Psoas muscle (tissue), 8 donors: ENCODE measurements around the gene GTF2IRD1. TPM values are rescaled to one million over a fixed set of nuclear protein-coding genes. Genes with fewer than 3 reads are reported as not detected.
"Not testable (repeated sequence)": the region's sequence is repeated elsewhere in the genome, so short reads cannot be mapped to it uniquely, and the experiment has no call there.

Experiments used
- ATAC-seq, 4 donors: fragments of 200-7000 bp; cut with Tn5 transposase; one replicate each; pipeline ENCODE4 v1.9.1; 2020; ENCODE audit warnings: moderate library complexity in 3 of 4, mild to moderate bottlenecking in 2 of 4
- DNase-seq, 2 donors: peaks; one replicate each; pipeline ENCODE4 v3.0.0-alpha.2; 2020
- H3K27ac ChIP-seq: fragments of 200-600 bp; one replicate; pipeline ENCODE4 v1.8.0; 2022
- H3K27me3 ChIP-seq, 3 donors: fragments of 200-600 bp in 1 of 3; one replicate each; pipeline versions ENCODE4 v1.6.1 to v1.8.0; 2013 to 2022; ENCODE audit warnings: low read length in 2 of 3, mild to moderate bottlenecking in 2 of 3, moderate library complexity in 1 of 3; ENCODE audit not compliant: insufficient read depth in 3 of 3
- H3K36me3 ChIP-seq, 2 donors: fragments of 200-600 bp in 1 of 2; one replicate each; pipeline versions ENCODE4 v1.6.1 to v1.8.0; 2013 to 2022; ENCODE audit warnings: low read depth in 1 of 2, mild to moderate bottlenecking in 1 of 2, moderate library complexity in 1 of 2; ENCODE audit not compliant: insufficient read depth in 1 of 2
- H3K4me1 ChIP-seq: fragments of 200-600 bp; one replicate; pipeline ENCODE4 v1.8.0; 2022
- H3K4me3 ChIP-seq: fragments of 200-600 bp; one replicate; pipeline ENCODE4 v1.8.0; 2022; ENCODE audit warnings: mild to moderate bottlenecking
- H3K9me3 ChIP-seq: fragments of 200-600 bp; one replicate; pipeline ENCODE4 v1.8.0; 2022
- WGBS, 3 donors: extraction: QIAGEN DNeasy Blood & Tissue Kit; methylation state at CpG; one replicate each; pipeline versions ENCODE4 v1.1.6 to v1.1.7; 2013; 5-methylcytosine and 5-hydroxymethylcytosine counted together
- intact Hi-C, 2 donors: fragments of 100-400 bp; cut with DNase I; formaldehyde crosslinking; loops; one replicate each; pipeline versions ENCODE4 v1.11.0 to v1.14.2; 2022
- polyA plus RNA-seq, 3 donors: library from polyadenylated mRNA; stranded (reverse); fragments of 200-250 nt; gene quantifications; one replicate each; pipeline ENCODE4 v1.2.3, GENCODE V29; 2013
- total RNA-seq, 4 donors: library from RNA; stranded (reverse); fragmentation: NEBNext Ultra II Directional in 2 of 4; extraction: Animal tissue kit (Norgen Biotek cat#: 25700) in 2 of 4; gene quantifications; one replicate each; pipeline versions ENCODE4 v1.2.1 to v1.2.4, GENCODE V29; 2021 to 2023
- TF ChIP-seq, protein P1 (sequence below): fragments of 200-600 bp; IDR thresholded peaks from one replicate; pipeline ENCODE4 v1.8.0; 2022; ENCODE audit warnings: antibody characterized with exemption
- donor health status: healthy with polysubstance abuse.
- donor health status: DM: no; HTN: no; CAD: no; lungs with moderate emphysema.
- donor health status: Bipolar disorder and iron deficiency.
- donor health status: healthy.
- donor health status: DM: yes; HTN: yes; CAD: no.
- donor health status: DM: no; HTN: no; CAD: no.
- donor health status: DM: no; HTN: no; CAD: no.
- donor health status: DM: yes; HTN: yes; CAD: no.

The GTF2IRD1 gene
- total and polyA plus RNA-seq, 7 donors, result 40.5 to 149 (median 61.7) TPM

GRCh38 chr7:74493295-74493694, 39.6 kb downstream of the GTF2IRD1 start:
- Histone ChIP-seq H3K27ac (no peak overlapping the region), H3K36me3 (peaks cover 0 to 11% of the 10 kb centered on the region in 2 donors), H3K4me1 (no peaks in the 10 kb centered on the region), H3K27me3 (no peaks in the 10 kb centered on the region), H3K4me3 (no peak overlapping the region), H3K9me3 (no peaks in the 10 kb centered on the region)
- TF ChIP-seq, protein P1, sequence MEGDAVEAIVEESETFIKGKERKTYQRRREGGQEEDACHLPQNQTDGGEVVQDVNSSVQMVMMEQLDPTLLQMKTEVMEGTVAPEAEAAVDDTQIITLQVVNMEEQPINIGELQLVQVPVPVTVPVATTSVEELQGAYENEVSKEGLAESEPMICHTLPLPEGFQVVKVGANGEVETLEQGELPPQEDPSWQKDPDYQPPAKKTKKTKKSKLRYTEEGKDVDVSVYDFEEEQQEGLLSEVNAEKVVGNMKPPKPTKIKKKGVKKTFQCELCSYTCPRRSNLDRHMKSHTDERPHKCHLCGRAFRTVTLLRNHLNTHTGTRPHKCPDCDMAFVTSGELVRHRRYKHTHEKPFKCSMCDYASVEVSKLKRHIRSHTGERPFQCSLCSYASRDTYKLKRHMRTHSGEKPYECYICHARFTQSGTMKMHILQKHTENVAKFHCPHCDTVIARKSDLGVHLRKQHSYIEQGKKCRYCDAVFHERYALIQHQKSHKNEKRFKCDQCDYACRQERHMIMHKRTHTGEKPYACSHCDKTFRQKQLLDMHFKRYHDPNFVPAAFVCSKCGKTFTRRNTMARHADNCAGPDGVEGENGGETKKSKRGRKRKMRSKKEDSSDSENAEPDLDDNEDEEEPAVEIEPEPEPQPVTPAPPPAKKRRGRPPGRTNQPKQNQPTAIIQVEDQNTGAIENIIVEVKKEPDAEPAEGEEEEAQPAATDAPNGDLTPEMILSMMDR, result no peak
- ATAC-seq, result no peak
- whole genome bisulfite sequencing, 3 donors, result 90 to 95% (median 93%) methylated on average over 6 of the region's 6 CpGs
- no peak for DNase-seq
- intact Hi-C loops, result no loop called here

- intact Hi-C loops, result no loop called here
- no peak for DNase-seq
Observed at GRCh38 chr7:74494076-74494548, 40.4 kb downstream of the GTF2IRD1 start.

DNA sequence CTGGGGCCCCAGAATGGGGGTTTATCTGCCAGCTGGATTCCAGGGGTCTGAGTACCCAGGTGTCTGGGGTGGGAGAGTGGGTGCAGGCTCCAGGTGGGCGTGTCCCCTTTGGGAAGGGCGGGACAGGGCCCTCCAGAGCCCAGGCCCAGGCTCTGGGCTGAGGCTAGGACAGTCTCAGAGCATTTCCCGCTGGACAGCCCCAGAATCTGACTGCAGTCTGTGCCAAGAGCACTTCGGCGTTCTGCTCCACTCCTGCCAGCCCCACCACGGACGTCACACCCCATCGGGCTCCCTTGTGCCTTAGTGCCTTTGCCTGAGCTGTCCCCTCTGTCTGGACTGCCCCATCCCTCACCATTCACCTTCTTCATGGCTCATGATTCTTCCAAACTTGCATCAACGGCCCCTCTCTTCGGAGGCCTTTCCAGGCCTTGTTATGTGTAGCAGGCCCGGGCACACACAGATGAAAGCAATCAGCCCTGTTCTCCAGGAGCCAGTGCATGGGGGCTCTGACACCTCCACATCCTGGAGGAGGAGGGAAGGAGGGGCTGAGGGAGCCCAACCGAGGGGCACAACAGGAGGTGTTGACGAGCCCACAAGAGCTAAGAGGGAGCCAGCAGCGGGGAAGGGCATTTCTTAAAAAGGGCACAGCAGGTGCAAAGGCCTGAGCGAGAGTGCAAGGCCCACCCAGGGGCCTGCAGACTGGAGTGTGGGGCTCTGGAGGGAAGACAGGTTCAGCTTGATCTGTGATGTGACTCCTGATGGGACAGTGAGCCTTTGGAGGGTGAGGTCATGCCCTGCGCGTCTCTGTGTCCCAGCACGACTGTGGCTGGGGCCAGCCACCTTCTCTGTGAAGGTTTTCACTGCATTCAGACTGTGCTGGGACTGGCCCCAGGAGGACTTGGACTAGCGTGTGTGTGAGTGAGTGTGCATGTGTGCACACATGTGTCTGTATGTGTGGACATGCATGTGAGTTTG, 41.7 kb downstream of the GTF2IRD1 start:
- TF ChIP-seq, protein P1, result no peak
- WGBS, 3 donors, result 45 to 66% (median 47%) methylated on average over 19 of the region's 19 CpGs
- DNase-seq (no peak), ATAC-seq (peak in 3 of 4 donors; percentile 13 to 24 (median 14))
- Histone ChIP-seq H3K4me3 (no peak overlapping the region), H3K36me3 (peaks cover 0 to 11% of the 10 kb centered on the region in 2 donors), H3K9me3 (no peaks in the 10 kb centered on the region), H3K4me1 (no peaks in the 10 kb centered on the region), H3K27ac (no peak overlapping the region), H3K27me3 (no peaks in the 10 kb centered on the region)
- intact Hi-C loops, result no loop called here

More at GRCh38 chr7:74494076-74494548, 40.4 kb downstream of the GTF2IRD1 start:
- no peaks in the 10 kb centered on the region for H3K4me1 ChIP-seq
- WGBS, 3 donors, result 62 to 74% (median 71%) methylated on average over 14 of the region's 14 CpGs
- no peak overlapping the region for H3K4me3 ChIP-seq
- no peaks in the 10 kb centered on the region for H3K27me3 ChIP-seq
- TF ChIP-seq, protein P1, result no peak
- peak in 1 of 4 donors; percentile 4 for ATAC-seq
- H3K9me3 ChIP-seq, result no peaks in the 10 kb centered on the region
- H3K36me3 ChIP-seq, result peaks cover 0 to 11% of the 10 kb centered on the region in 2 donors
- H3K27ac ChIP-seq, result peak overlapping the region; percentile 30

DNA sequence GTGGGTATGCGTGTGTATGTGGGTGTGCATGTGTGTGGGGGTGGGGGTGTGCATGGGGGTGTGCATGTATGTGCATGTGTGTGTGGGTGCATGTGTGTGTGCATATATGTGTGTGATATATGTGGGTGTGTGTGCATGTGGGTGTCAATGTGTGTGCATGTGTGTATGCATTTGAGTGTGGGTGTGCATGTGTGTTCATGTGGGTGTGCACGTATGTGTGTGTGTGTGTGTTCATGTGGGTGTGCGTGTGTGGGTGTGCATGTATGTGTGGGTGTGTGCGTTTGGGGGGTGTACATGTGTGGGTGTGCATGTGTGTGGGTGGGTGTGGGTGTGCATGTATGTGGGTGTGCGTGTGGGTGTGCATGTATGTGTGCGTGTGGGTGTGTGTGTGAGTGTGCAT, 42.6 kb downstream of the GTF2IRD1 start:
- WGBS, 3 donors, result 85 to 95% (median 92%) methylated on average over 6 of the region's 6 CpGs
- DNase-seq (no peak), ATAC-seq (peak in 2 of 4 donors; percentile 2 to 5)
- TF ChIP-seq, protein P1, result no peak
- Histone ChIP-seq H3K4me3 (no peak overlapping the region), H3K9me3 (no peaks in the 10 kb centered on the region), H3K4me1 (peaks cover 6% of the 10 kb centered on the region), H3K36me3 (peaks cover 0 to 11% of the 10 kb centered on the region in 2 donors), H3K27me3 (no peaks in the 10 kb centered on the region), H3K27ac (no peak overlapping the region)
- intact Hi-C loops, result no loop called here

- DNase-seq, ATAC-seq, H3K27me3 ChIP-seq, H3K4me3 ChIP-seq, H3K27ac ChIP-seq, intact Hi-C loops, H3K9me3 ChIP-seq: not testable (repeated sequence)
- WGBS, 3 donors, result 62 to 78% (median 68%) methylated on average over 3 of the region's 3 CpGs
- Histone ChIP-seq H3K4me1 (peaks cover 10% of the 10 kb centered on the region), H3K36me3 (peaks cover 0 to 11% of the 10 kb centered on the region in 2 donors)
Observed at GRCh38 chr7:74496773-74497172, 43.1 kb downstream of the GTF2IRD1 start.
